ENCODE measurements around the gene CCDC182. TPM values are rescaled to one million over a fixed set of nuclear protein-coding genes. Genes with fewer than 3 reads are reported as not detected.

Gene CCDC182
- total and polyA plus RNA-seq, 2 of the 13 experiments (the other 11 are each of a cell fraction or from before 2014, with no cell fraction given): not detected

GRCh38 chr17:57783338-57783742 is 38.2 kb upstream of the CCDC182 start (continued):
- TF ChIP-seq ZNF142 (CRISPR knock-in tag; IDR thresholded peaks at IDR 0.05) (no peak), SPEN (CRISPR knock-in tag; IDR thresholded peaks at IDR 0.05; ENCODE audit: low read depth) (no peak), SIX4 (CRISPR knock-in tag; IDR thresholded peaks at IDR 0.05) (no peak), XRCC5 (optimal IDR thresholded peaks at IDR 0.05; ENCODE audit: low read length) (peak; percentile 92), IKZF1 (IDR thresholded peaks at IDR 0.05) (no peak), MAFF (IDR thresholded peaks at IDR 0.05; ENCODE audit: low read depth, low read length) (no peak), ZNF33B (CRISPR knock-in tag; IDR thresholded peaks at IDR 0.05) (no peak), RNF219 (CRISPR knock-in tag; IDR thresholded peaks at IDR 0.05) (no peak), ZMYM3 (CRISPR knock-in tag; IDR thresholded peaks at IDR 0.05) (no peak), ZNF878 (CRISPR knock-in tag; IDR thresholded peaks at IDR 0.05) (no peak), HOXA5 (CRISPR knock-in tag; IDR thresholded peaks at IDR 0.05) (no peak), TMF1 (CRISPR knock-in tag; IDR thresholded peaks at IDR 0.05; ENCODE audit: low read depth) (no peak), CBX2 (IDR thresholded peaks at IDR 0.05; ENCODE audit: low read depth, low read length) (no peak), CBX2 (CRISPR knock-in tag; IDR thresholded peaks at IDR 0.05; ENCODE audit: low read depth) (no peak)
- TF ChIP-seq, protein P1, sequence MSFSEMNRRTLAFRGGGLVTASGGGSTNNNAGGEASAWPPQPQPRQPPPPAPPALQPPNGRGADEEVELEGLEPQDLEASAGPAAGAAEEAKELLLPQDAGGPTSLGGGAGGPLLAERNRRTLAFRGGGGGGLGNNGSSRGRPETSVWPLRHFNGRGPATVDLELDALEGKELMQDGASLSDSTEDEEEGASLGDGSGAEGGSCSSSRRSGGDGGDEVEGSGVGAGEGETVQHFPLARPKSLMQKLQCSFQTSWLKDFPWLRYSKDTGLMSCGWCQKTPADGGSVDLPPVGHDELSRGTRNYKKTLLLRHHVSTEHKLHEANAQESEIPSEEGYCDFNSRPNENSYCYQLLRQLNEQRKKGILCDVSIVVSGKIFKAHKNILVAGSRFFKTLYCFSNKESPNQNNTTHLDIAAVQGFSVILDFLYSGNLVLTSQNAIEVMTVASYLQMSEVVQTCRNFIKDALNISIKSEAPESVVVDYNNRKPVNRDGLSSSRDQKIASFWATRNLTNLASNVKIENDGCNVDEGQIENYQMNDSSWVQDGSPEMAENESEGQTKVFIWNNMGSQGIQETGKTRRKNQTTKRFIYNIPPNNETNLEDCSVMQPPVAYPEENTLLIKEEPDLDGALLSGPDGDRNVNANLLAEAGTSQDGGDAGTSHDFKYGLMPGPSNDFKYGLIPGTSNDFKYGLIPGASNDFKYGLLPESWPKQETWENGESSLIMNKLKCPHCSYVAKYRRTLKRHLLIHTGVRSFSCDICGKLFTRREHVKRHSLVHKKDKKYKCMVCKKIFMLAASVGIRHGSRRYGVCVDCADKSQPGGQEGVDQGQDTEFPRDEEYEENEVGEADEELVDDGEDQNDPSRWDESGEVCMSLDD (CRISPR knock-in tag; IDR thresholded peaks at IDR 0.05; ENCODE audit: borderline replicate concordance): no peak
- TF ChIP-seq, protein P2, sequence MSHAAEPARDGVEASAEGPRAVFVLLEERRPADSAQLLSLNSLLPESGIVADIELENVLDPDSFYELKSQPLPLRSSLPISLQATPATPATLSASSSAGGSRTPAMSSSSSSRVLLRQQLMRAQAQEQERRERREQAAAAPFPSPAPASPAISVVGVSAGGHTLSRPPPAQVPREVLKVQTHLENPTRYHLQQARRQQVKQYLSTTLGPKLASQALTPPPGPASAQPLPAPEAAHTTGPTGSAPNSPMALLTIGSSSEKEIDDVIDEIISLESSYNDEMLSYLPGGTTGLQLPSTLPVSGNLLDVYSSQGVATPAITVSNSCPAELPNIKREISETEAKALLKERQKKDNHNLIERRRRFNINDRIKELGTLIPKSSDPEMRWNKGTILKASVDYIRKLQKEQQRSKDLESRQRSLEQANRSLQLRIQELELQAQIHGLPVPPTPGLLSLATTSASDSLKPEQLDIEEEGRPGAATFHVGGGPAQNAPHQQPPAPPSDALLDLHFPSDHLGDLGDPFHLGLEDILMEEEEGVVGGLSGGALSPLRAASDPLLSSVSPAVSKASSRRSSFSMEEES (CRISPR knock-in tag; IDR thresholded peaks at IDR 0.05): 0 out of 2 replicates have a peak, but pooled peaks have one; percentile 41
- TF ChIP-seq, protein P3, sequence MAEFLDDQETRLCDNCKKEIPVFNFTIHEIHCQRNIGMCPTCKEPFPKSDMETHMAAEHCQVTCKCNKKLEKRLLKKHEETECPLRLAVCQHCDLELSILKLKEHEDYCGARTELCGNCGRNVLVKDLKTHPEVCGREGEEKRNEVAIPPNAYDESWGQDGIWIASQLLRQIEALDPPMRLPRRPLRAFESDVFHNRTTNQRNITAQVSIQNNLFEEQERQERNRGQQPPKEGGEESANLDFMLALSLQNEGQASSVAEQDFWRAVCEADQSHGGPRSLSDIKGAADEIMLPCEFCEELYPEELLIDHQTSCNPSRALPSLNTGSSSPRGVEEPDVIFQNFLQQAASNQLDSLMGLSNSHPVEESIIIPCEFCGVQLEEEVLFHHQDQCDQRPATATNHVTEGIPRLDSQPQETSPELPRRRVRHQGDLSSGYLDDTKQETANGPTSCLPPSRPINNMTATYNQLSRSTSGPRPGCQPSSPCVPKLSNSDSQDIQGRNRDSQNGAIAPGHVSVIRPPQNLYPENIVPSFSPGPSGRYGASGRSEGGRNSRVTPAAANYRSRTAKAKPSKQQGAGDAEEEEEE (CRISPR knock-in tag; IDR thresholded peaks at IDR 0.05; ENCODE audit: borderline replicate concordance): no peak

All from HepG2 (cell line).